Activated CD4-positive, CD25-positive, alpha-beta regulatory T cell treated with anti-CD3 and anti-CD28 coated beads, Interleukin-2, amount 50 U/mL, for 24 hours (primary cell): ENCODE results near the gene SMC3.

ENCODE experiments used
- ATAC-seq, 2 donors: fragments of 150-1000 bp; cut with Tn5 transposase; one replicate each; pipeline ENCODE4 v1.10.0; 2021; ENCODE audit warnings: mild to moderate bottlenecking in 1 of 2, moderate library complexity in 1 of 2

SMC3 gene

GRCh38 chr10:110649347-110650264, 82.1 kb downstream of the SMC3 start:
- ATAC-seq = no peak

DNA sequence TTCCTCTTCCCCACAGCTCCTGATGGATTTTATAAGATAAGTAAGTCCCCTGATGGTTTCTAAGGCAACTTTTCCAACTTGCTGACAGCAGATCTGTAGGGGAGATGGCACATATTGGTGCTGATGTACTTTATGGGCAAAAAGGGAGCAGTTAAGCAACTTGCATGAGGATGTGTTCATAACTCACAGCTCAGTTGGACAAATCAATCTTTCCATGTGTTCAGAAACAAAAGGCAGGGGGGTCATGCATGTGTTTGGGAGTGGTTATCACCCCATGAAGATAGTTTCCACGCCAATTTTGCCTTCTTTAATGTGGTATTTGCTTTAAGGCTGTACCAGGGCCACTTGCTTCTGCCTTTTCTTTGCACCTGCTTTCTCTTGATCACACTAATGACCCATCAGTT, 82.8 kb downstream of the SMC3 start:
- ATAC-seq = no peak

GRCh38 chr10:110651044-110651958, 83.8 kb downstream of the SMC3 start:
- no peak for ATAC-seq

GRCh38 chr10:110652475-110653118, 85.1 kb downstream of the SMC3 start:
- no peak for ATAC-seq
